Measurements from ENCODE around the gene ZNF679. TPM values are rescaled to one million over a fixed set of nuclear protein-coding genes. Genes with fewer than 3 reads are reported as not detected.

ZNF679 gene
- total RNA-seq, 1 donor from 2014 or later = not detected

- Mint-ChIP-seq H3K9me3 (no peaks in the 10 kb centered on the region), H3K36me3 (no peaks in the 10 kb centered on the region), H3K27me3 (no peaks in the 10 kb centered on the region), H3K4me1 (ENCODE audit: unreplicated experiment) (no peaks in the 10 kb centered on the region), H3K4me3 (no peak overlapping the region), H3K27ac (no peak overlapping the region)
- DNase-seq (ENCODE audit: extremely low spot score, unreplicated experiment) = peak; percentile 52
- TF ChIP-seq CTCF (conservative IDR thresholded peaks at IDR 0.05) = no peak
These were observed 79.2 kb downstream of the ZNF679 start for GRCh38 chr7:64307254-64308015.

- no peaks in the 10 kb centered on the region for H3K9me3 Mint-ChIP-seq
- no peaks in the 10 kb centered on the region for H3K36me3 Mint-ChIP-seq
- TF ChIP-seq CTCF (conservative IDR thresholded peaks at IDR 0.05) = no peak
- H3K4me3 Mint-ChIP-seq = no peak overlapping the region
- H3K27me3 Mint-ChIP-seq = no peaks in the 10 kb centered on the region
- H3K27ac Mint-ChIP-seq = no peak overlapping the region
- H3K4me1 Mint-ChIP-seq (ENCODE audit: unreplicated experiment) = no peaks in the 10 kb centered on the region
- DNase-seq (ENCODE audit: extremely low spot score, unreplicated experiment) = peak; percentile 13
These were observed 79.7 kb downstream of the ZNF679 start for GRCh38 chr7:64308016-64308270.

- Mint-ChIP-seq H3K4me1 (ENCODE audit: unreplicated experiment) (no peaks in the 10 kb centered on the region), H3K27ac (no peak overlapping the region), H3K4me3 (no peak overlapping the region), H3K9me3 (no peaks in the 10 kb centered on the region), H3K27me3 (no peaks in the 10 kb centered on the region), H3K36me3 (no peaks in the 10 kb centered on the region)
- DNase-seq (ENCODE audit: extremely low spot score, unreplicated experiment) = no peak
- TF ChIP-seq CTCF (conservative IDR thresholded peaks at IDR 0.05) = no peak
These were observed 82.2 kb downstream of the ZNF679 start for GRCh38 chr7:64310426-64310825.

GRCh38 chr7:64312826-64313225, 84.6 kb downstream of the ZNF679 start:
- no peak for DNase-seq (ENCODE audit: extremely low spot score, unreplicated experiment)
- no peaks in the 10 kb centered on the region for H3K4me1 Mint-ChIP-seq (ENCODE audit: unreplicated experiment)
- no peak overlapping the region for H3K4me3 Mint-ChIP-seq
- no peak overlapping the region for H3K27ac Mint-ChIP-seq
- TF ChIP-seq CTCF (conservative IDR thresholded peaks at IDR 0.05) = no peak
- no peaks in the 10 kb centered on the region for H3K9me3 Mint-ChIP-seq
- H3K27me3 Mint-ChIP-seq = no peaks in the 10 kb centered on the region
- no peaks in the 10 kb centered on the region for H3K36me3 Mint-ChIP-seq

- Mint-ChIP-seq H3K27me3 (no peaks in the 10 kb centered on the region), H3K27ac (no peak within 1 kb of the TSS), H3K9me3 (no peaks in the 10 kb centered on the region), H3K4me1 (ENCODE audit: unreplicated experiment) (no peaks in the 10 kb centered on the region), H3K36me3 (no peaks in the 10 kb centered on the region), H3K4me3 (no peak within 1 kb of the TSS)
- TF ChIP-seq CTCF (conservative IDR thresholded peaks at IDR 0.05) = no peak
- DNase-seq (ENCODE audit: extremely low spot score, unreplicated experiment) = no peak
These were observed 85.6 kb downstream of the ZNF679 start, which contains the start of gene ZNF736 for GRCh38 chr7:64313740-64314491. Gene ZNF736 (plus strand): TSS chr7:64313961. CDS start chr7:64314151, 190 bp downstream.

Measured in type B pancreatic cell (in vitro differentiated cells).